RPMI7951 (cell line): ENCODE measurements around the gene EPB41L4A. TPM values are rescaled to one million over a fixed set of nuclear protein-coding genes. Genes with fewer than 3 reads are reported as not detected.
"Not testable (repeated sequence)": the region's sequence is repeated elsewhere in the genome, so short reads cannot be mapped to it uniquely, and the experiment has no call there.

Source experiments
- DNase-seq: peaks from one replicate; pipeline ENCODE4 v3.0.0-alpha.2; 2012; ENCODE audit warnings: low read depth
- total RNA-seq: library from RNA; depleted of rRNA; stranded (reverse); fragments of >200 nt; shearing (Covaris generic); gene quantifications from 2 replicates; pipeline ENCODE4 v1.2.3, GENCODE V29; 2014

The EPB41L4A gene
- total RNA-seq, 1 experiment from 2014 or later: 0.12 TPM

DNA sequence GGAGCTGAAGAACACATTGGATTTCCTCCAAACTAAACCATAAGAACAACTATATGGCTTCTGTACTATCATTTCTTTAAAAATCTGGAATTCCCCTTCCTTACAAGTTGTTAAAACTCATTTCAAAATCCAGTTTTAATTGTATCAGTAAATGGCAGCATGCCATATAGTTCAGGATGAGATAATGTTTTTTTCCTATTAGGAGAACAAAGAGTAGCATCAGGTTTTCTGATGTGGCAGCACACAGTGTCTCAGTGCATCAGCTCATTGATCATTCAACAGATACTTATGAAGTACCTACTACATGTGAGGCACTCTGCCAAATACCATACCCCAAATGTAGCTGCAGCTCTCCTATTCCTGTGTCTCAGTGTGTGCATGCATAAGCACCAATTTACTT lies 161.1 kb downstream of the EPB41L4A start:
- DNase-seq: no peak

DNA sequence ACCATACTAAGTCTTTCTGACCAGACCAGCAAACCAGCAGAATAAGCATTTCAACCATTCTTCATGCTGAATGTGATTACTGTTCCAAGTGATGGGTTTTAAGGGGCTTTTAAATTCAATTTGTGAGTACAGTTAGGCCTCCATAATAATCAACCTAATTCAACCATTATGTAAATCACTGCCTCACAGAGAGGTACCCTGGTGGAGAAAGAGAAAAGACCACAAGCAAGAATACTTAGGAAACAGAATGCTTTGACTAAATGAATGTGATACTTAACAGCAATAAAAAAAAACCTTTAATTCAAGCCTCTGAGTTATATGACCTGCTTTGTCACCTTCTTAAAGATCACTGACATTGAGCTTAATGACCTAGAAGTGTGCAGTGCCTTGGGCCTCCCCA lies 162.1 kb downstream of the EPB41L4A start:
- DNase-seq: no peak

DNA sequence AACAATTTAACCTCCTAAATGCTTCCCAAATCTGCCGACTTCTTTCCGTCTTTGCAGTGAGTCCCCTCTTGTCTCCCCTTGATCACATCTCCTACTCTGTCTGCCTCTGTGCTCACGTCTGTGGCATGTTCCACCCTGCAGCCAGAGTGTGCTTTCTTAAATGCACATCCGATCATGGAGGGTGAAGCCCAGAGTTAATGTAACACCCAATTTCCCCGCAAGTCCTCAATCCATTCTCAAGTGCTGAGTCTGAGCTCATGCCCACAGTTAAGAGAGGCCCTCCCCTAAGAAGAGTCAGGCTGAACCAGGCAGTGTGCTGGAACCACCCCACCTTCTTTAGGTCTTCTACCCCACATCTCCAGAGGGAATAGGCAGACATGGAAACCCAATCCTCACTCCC lies 164.8 kb downstream of the EPB41L4A start:
- no peak for DNase-seq

DNA sequence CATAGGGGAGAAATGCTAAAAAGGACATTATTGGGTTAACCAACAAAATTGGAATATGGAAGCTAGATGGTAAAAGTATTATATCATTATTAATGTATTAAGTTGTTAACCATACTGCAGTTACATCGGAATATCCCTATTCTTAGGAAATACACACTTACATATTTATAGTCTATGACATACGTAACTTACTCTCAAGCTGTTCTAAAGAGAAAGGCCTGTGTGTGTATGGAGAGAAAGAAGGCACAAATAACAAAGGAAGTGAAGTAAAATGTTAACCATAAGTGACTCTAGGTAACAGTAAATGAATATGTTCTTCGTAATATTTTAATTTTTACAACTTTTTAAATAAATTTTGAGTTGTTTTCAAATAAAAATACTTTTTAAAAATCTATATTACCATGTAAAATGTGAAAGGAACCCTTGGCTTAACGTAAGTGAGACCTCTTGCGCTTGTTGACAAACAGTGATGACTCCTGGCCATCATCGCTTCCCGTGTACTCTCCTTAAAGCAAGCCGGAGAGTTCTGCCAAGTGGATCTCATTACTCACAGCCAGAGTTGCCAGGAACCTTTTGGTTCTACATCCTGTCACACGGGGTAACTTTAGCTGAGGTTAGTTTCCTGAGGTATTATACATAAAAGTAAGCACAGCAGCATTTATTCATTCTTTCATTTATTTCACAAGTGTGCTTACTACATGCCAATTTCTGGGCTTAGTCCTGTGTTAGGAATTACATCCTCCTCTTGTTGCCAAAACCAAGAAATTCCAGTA lies 165.4 kb downstream of the EPB41L4A start:
- DNase-seq: peak; percentile 4

DNA sequence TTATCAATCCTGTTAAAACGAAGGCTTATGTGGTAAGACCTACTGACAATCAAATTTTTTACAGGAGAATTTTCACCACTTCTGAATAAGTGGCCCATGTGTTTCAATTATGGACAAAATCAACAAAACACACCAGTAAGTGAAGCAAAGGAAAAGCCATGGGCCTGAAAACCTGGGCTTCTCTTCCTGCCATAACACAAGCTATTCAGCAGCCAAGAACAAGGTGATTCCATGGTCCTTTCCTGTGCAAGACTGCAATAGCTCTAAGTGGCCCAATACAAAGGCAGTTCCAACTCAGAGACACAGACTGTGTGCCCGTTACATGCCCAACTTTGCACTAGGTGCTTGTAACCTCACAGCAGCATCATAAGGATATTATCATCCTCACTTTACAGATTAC lies 168.5 kb downstream of the EPB41L4A start:
- DNase-seq: no peak

DNA sequence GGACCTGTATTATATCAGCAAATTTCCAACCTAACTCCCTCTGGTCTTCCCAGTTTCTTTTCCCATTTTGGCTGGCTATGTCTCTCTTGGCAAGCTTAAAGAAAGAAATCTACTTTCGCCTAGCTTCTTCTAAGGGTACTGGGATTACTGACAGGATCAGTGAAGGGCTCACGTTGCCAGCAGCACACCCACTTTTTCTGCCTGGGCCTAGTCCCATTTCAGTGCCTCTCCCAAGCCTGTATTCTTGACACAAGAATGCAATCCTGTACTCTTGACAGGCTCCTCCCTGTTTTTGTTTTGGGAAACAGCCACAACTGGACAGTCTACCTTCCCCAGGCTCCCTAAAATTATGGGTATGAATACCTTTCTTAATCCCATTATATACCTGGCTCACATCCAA lies 170.5 kb downstream of the EPB41L4A start:
- DNase-seq: no peak

DNA sequence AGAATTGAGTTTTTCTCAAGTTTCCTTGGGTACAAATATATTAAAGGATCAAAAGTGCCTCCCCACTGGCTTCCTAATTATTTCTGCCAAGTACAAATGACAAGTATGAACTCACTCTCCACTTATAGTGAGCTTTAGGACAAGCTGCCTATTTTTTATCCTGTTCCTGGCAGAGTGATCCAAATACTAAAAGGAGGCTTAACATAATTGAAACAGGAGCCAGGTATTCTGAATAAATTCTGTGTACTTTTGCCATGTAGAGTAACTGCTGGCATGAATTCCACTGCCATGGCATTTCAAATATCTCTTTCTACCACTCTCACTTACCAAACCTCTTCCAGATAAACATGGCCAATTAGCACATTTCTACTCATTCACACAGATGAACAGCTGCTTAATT lies 171.1 kb downstream of the EPB41L4A start:
- DNase-seq: no peak

DNA sequence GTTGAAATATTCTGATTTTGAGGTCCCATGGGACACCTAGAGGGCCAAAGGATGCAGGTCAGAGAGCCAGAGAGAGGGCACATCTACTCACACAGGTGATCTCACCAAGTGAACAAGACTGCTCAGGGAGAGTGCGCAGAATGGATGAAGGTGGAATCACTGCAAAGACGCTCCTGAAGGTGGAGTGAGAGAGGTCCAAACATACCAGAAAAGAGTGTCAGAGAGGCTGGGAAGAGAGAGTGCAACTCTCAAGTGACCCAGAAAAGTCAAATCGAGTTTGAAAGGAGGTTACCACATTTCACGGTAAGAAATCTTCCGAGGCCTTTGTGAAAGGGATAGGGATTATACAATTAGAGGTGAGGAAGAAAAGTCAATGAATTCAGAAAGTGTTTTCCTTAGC lies 173.4 kb downstream of the EPB41L4A start:
- DNase-seq: no peak

DNA sequence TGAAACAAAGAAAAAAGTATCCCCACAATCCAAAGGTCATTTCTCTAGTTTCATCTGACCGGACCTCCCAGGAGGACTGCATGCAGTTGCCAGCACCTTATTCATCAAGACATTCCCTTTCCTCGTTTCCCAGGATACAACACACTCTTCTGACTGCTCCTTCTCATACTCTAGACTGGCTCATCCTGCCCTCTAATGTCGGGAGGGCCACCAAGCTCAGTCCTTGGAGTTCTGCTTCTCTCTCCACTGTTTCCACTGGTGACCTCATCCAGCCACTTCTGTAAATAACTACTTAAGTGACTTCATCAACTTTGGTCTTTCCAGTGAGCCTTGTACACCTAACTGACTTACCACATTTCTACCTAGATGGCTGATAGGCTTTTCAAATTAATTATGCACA lies 179.1 kb downstream of the EPB41L4A start:
- DNase-seq: peak; percentile 1

DNA sequence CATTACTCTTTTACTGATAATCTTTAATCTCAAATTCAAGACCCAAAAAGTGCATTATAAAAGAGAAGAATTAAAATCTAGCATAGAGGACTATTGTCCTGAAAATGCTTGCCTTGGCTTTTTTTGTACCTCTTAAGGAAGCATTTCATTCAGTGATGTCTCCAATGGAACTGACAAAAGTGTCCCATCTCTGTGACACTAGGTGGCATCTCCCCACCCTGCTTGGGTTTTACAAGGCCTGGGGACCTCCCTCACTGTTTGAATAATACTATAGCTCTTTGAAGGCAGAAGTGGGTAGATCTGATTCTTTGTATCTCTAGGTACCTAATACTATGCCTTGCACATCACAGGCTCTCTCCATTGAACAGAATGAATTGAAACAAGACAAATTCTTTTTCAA lies 180.6 kb downstream of the EPB41L4A start:
- no peak for DNase-seq

DNA sequence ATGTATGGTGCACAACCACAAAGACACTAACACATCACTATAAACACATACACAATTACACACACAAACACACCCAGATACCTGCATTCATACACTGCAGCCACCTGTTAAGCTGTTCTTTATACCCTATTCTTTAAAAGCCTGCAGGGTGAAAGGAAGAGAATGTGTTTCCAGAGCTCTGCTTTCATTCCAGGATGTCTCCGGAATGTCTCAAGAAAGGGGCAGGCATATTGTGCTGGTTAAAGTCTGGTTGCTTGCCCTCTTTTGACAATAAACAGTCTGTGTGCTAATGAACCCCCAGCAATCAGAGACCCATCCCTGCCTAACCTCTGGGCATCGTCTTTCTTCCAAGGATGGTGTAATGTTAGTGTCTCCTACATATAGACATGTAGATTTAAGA lies 181.6 kb downstream of the EPB41L4A start:
- DNase-seq: no peak

DNA sequence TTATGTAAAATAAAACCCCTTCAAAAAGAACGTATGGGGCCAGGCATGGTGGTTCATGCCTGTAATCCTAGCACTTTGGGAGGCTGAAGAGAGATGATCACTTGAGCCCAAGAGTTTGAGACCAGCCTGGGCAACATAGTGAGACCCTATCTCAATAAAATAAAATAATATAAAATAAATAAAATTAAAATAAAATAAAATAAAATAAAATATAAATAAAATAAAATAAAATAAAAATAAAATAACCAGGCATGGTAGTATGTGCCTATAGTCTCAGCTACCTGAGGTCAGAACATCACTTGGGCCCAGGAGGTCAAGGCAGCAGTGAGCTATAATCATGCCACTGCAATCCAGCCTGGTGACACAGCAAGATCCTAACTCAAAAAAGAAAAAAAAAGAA lies 185.1 kb downstream of the EPB41L4A start:
- no peak for DNase-seq

DNA sequence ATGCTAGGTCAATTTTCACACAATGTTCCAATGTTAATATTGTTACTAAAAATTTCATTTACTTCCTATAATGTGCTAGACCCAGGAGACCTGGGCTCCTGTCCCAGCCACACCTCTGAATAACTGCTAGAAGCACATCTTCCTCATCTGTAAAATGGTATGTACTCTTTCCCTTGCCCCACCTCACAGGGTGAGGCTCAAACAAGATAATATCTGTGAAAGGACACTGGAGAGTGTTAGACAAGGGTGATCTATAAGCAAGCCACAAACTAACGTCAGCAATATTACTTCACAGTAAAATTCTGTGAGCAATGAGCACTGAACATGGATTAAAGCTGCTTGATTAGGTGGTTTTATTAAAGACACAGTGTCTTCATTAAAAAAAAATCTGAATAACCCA lies 186.4 kb downstream of the EPB41L4A start:
- DNase-seq: no peak

DNA sequence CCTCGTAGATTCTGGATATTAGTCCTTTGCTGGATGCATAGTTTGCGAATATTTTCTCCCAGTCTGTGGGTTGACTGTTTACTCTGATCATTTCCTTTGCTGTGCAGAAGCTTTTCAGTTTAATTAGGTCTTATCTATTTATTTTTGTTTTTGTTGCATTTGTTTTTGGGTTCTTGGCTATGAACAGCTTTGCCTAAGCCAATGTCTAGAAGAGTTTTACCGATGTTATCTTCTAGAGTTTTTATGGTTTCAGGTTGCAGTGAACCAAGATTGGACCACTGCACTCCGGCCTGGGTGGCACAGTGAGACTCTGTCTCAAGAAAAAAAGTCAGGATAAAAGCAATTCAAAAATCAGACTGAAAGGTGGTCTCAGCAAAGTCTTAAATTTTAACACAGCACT lies 188.5 kb downstream of the EPB41L4A start:
- no peak for DNase-seq

DNA sequence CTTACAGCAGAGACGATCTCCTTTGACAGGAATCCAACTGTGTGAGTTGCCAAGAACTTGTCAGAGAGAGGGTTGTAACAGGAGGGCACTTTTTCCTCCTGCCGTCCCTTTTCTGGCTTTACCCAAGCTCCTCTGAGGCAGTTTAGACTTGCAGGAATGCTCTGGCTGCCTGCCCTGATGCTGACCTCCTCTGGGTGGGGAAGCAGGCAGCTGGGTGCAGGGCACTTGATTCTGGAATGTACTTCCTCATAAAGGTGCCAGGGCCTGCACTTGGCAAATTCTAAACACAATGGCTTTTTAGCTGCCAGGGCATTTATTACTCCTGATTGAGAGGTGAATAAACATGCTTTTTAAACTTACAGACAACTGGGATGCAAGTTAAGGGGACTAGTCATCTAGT lies 190.4 kb downstream of the EPB41L4A start:
- DNase-seq: peak; percentile 6

DNA sequence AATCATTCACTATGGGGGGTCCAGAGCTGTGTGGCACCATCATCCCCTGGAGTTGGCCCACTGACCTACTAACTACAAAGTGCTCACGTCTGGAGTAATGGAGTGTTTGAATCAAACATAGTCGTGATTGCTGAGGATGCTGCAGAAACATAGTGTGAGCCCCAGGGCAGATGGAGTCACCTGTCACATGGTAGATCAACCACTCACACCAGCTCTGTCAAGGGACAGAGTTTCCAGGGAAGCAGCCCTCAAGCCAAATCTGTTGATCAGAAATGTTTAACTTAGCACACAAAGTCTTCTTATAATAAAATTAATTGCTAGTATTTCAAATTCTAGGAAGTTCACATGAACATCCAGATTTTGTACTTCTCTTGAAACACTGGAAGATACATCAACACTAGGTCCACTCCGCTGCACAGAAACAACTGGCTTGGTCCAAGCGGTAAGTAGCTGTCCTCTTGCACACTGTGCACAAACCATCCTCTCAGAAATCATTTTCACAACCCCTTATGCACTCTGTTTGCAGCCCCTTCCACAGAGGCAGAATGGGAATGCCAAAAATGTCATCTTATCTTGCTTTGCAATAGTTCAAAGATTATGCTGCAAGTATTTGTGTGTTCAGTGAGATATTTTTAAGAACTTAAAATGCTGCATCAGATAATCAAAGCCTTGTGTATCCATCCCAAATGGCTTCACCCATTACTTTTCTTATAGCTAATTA lies 191.0 kb downstream of the EPB41L4A start:
- no peak for DNase-seq

DNA sequence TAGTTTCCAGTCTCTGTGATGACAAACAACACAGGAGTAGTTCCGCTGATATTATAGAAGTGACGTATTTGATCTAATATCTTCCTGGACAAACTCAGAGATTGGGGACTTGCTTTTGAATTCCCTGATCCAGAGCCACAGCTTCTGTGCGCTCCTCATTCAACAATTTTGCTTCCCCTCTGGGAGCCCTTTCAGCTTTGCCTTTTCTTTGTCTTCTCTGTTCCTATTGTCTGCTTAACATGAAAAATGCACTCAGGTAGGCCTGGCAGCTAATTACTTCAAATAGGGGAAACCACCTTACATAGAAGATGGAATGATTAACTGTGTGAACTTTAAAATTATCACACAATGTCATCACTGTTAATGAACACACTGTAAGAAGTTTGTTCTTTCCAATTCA lies 192.9 kb downstream of the EPB41L4A start:
- DNase-seq: no peak

DNA sequence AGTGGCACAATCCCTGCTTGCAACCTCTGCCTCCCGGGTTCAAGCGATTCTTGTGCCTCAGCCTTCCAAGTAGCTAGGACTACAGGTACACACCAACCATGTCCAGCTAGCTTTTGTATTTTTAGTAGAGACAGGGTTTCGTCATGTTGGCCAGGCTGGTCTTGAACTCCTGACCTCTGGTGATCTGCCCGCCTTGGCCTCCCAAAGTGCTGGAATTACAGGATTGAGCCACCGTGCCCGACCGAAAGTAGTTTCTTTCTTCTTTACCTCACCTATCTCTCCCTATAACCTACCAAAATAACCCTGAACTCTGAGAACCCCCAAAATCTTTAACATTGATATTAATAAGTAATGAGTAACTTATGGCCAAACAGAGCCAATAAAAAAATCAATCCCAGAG lies 196.1 kb downstream of the EPB41L4A start:
- DNase-seq: not testable (repeated sequence)

DNA sequence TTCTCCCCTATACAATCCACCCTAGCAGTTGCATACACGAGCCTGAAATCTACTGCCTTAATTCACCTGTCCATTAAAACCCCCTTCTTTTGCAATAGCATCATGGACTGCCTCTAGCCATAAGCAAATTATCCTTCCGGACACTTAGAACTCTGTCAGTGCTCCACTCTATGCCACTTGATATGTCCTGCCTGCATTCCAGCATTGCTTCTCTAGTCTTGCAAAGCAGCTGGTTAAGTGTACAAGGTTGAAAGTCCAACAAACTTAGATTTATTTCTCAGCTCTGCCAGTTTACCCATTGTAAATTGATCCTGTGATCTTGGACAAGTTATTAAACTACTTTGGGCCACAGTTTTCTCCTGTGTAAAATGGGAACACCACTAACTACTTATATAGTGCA lies 197.9 kb downstream of the EPB41L4A start:
- no peak for DNase-seq

DNA sequence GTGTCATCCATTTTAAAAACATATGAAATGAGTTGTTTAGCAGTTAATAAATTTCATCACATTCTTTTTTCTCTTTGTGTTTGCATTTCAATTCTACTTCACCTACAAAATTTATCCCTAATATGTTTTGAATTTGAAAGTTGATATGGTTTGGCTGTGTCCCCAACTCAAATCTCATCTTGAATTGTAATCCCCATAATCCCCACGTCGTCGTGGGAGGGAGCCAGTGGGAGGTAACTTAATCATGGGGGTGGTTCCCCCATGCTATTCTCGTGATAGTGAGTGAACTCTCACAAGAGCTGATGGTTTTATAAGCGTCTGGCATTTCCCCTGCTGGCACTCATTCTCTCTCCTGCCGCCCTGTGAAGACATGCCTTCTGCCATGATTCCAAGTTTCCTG lies 200.1 kb downstream of the EPB41L4A start:
- DNase-seq: no peak

DNA sequence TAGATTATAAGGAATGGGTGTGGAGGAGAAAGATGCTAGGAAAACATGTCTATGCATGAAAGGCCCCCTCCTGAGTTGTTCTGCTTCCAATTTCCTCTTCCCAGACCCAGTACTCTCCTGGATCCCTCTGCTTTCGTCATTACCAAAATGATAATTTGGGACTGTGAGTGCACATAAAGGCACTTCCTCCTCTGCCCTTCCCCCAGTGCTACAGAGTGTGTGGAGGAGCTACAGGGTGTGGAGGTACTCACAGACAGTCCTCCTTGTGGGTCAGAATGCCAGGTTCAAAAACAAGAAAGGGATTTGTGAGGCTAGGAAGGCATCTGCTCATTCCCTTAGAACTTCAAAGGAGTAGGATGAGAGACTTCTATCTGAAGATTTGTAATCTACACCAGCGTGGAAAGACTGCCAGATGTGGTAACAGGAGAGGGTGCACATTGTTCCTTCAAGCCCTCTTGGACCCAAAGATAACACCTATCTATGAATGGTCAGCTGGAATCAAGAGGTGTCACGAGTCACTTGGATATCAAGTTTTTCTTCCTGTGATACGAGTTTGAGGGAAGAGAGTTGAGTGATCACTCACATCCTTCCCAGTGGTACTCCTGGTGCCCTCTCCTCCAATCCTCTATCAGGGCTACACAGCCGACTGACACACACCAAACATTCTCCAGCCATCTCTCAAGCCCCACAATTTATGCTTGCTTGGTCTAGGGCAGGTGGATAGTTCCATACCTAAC lies 201.1 kb downstream of the EPB41L4A start:
- no peak for DNase-seq

DNA sequence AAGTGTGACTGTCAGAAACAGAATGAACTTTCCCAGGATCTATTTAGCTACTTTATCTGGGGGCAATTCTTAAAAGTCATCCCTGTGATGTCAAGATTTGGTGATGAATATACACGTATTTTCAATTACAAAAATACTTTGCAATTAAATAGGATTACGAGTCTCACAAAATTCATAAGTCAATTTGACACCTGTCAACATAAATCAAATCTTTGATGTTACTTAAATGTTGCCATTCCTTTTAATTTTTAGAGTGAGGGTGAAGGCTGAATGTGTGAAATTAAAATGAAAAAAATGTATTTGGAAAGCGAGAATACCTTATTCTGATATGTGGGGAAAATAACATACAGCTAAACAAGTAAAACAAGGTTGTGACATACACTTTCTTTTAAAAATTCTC lies 202.9 kb downstream of the EPB41L4A start:
- no peak for DNase-seq
